IPS-18a (cell line): Measurements from ENCODE around the gene FAM110A.
"Not testable (repeated sequence)": the region's sequence is repeated elsewhere in the genome, so short reads cannot be mapped to it uniquely, and the experiment has no call there.

Experiments used
- H3K27ac ChIP-seq: one replicate; pipeline ENCODE4 v1.5.1; 2013; ENCODE audit warnings: low read length
- H3K27me3 ChIP-seq: one replicate; pipeline ENCODE4 v1.6.1; 2013; ENCODE audit warnings: mild to moderate bottlenecking, low read length; ENCODE audit not compliant: control insufficient read depth, insufficient read depth
- H3K36me3 ChIP-seq: one replicate; pipeline ENCODE4 v1.6.1; 2013; ENCODE audit warnings: low read depth, low read length; ENCODE audit not compliant: control insufficient read depth
- H3K4me1 ChIP-seq: one replicate; pipeline ENCODE4 v1.6.1; 2013; ENCODE audit warnings: low read depth, low read length; ENCODE audit not compliant: control insufficient read depth
- H3K4me3 ChIP-seq: one replicate; pipeline ENCODE4 v1.5.1; 2013; ENCODE audit warnings: low read length
- H3K9ac ChIP-seq: one replicate; pipeline ENCODE4 v1.6.1; 2013; ENCODE audit warnings: mild to moderate bottlenecking, low read length, moderate library complexity
- H3K9me3 ChIP-seq: one replicate; pipeline ENCODE4 v1.6.1; 2013; ENCODE audit warnings: low read depth, low read length; ENCODE audit not compliant: control insufficient read depth

Gene FAM110A

GRCh38 chr20:824916-825315 lies 8.6 kb upstream of the FAM110A start:
- no peak overlapping the region for H3K27ac ChIP-seq
- H3K9ac ChIP-seq, result no peak overlapping the region
- peaks cover 5% of the 10 kb centered on the region for H3K4me1 ChIP-seq
- H3K36me3 ChIP-seq, result no peaks in the 10 kb centered on the region
- no peaks in the 10 kb centered on the region for H3K9me3 ChIP-seq
- H3K27me3 ChIP-seq, result no peaks in the 10 kb centered on the region
- H3K4me3 ChIP-seq, result no peak overlapping the region

GRCh38 chr20:825710-826421 lies 7.6 kb upstream of the FAM110A start:
- Histone ChIP-seq H3K4me1 (peaks cover 5% of the 10 kb centered on the region), H3K27me3 (no peaks in the 10 kb centered on the region), H3K36me3 (no peaks in the 10 kb centered on the region), H3K4me3 (no peak overlapping the region), H3K9ac (no peak overlapping the region), H3K27ac (no peak overlapping the region), H3K9me3 (no peaks in the 10 kb centered on the region)

DNA sequence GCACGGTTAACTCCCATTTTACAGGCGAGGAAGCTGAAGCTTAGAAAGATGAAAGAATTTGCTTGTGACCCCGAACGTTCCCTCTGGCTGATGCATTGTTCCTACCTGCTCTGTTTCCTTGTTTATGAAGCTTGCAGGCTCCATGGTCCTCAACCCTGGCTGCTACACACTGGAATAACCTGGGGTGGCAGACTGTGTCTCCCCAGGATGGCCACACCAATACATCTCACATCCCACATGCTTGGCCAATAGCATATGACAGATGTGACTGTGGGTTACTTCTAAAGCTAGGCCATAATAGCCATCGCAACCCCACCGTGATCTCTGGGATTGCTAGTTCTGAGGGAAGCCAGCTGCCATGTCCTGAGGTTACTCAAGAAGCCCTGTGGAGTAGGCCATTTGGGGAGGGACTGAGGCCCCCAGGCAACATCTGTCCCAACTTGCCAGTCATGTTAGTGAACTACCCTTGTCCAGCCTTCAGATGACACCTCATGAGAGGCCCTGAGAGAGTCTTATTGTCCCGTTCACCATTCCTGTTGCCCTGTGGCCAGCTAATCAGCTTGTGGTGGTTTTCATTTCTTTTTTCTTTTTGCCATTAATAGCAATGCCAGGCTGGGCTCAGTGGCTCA lies 6.7 kb upstream of the FAM110A start:
- H3K27ac ChIP-seq, result no peak overlapping the region
- no peaks in the 10 kb centered on the region for H3K27me3 ChIP-seq
- H3K9me3 ChIP-seq, result no peaks in the 10 kb centered on the region
- no peak overlapping the region for H3K9ac ChIP-seq
- no peaks in the 10 kb centered on the region for H3K36me3 ChIP-seq
- H3K4me1 ChIP-seq, result peaks cover 5% of the 10 kb centered on the region
- H3K4me3 ChIP-seq, result no peak overlapping the region

GRCh38 chr20:827981-828380 lies 5.5 kb upstream of the FAM110A start:
- not testable (repeated sequence) for H3K9me3 ChIP-seq, H3K9ac ChIP-seq, H3K27me3 ChIP-seq, H3K36me3 ChIP-seq, H3K27ac ChIP-seq, H3K4me1 ChIP-seq, H3K4me3 ChIP-seq

GRCh38 chr20:828987-829386 lies 4.5 kb upstream of the FAM110A start:
- Histone ChIP-seq H3K27ac (no peak overlapping the region), H3K27me3 (peaks cover 1% of the 10 kb centered on the region), H3K4me1 (peaks cover 3% of the 10 kb centered on the region), H3K4me3 (no peak overlapping the region), H3K9me3 (no peaks in the 10 kb centered on the region), H3K36me3 (no peaks in the 10 kb centered on the region), H3K9ac (no peak overlapping the region)

DNA sequence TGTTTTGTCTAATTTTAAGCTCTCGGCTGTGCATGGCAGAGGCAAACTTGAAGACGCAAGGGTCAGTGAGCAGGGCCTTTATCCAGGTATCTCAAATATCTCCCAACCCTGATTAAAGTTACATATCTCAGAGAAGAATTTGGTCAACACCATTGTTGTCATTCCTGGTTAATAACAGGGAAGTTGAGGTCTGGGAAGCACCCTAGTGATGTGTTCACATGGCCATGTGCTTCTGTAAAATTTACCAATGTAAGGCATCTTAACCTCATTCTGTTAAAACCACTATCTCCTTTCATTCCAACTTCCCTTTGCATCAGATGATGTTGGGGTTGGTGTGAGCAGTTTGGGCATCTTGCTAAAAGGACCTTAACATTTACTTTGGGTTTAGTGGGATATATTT lies 4.0 kb upstream of the FAM110A start:
- no peaks in the 10 kb centered on the region for H3K36me3 ChIP-seq
- no peak overlapping the region for H3K4me3 ChIP-seq
- H3K27me3 ChIP-seq, result peaks cover 7% of the 10 kb centered on the region
- H3K4me1 ChIP-seq, result peaks cover 5% of the 10 kb centered on the region
- no peak overlapping the region for H3K9ac ChIP-seq
- no peak overlapping the region for H3K27ac ChIP-seq
- H3K9me3 ChIP-seq, result no peaks in the 10 kb centered on the region

- Histone ChIP-seq H3K36me3 (no peaks in the 10 kb centered on the region), H3K4me3 (no peak overlapping the region), H3K4me1 (peaks cover 8% of the 10 kb centered on the region), H3K9me3 (no peaks in the 10 kb centered on the region), H3K27ac (no peak overlapping the region), H3K9ac (no peak overlapping the region), H3K27me3 (peaks cover 12% of the 10 kb centered on the region)
Observed at GRCh38 chr20:830011-830521, 3.4 kb upstream of the FAM110A start.

DNA sequence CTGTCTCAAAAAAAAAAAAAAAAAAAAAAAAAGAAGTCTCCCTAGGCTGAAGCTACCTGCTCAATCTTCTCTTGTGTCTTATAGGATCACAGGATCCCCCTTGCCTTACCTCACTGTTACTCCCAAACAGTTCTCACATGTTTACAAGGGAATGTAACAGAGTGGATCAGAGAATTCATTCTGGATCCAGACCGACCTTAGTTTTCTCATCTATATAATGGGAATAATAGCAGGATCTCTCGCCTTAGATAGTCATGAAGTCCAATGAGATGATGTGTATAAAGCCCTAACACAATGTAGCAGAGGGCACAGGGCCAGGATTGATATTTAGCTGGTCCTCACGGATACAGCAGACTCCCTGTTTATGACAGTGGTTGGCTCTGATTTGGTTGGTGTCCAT lies 2.3 kb upstream of the FAM110A start:
- H3K27me3 ChIP-seq, result peaks cover 17% of the 10 kb centered on the region
- H3K4me1 ChIP-seq, result peaks cover 8% of the 10 kb centered on the region
- H3K36me3 ChIP-seq, result no peaks in the 10 kb centered on the region
- no peaks in the 10 kb centered on the region for H3K9me3 ChIP-seq
- H3K27ac ChIP-seq, result no peak overlapping the region
- no peak overlapping the region for H3K9ac ChIP-seq
- H3K4me3 ChIP-seq, result no peak overlapping the region

- H3K27me3 ChIP-seq, result peaks cover 17% of the 10 kb centered on the region
- no peak overlapping the region for H3K27ac ChIP-seq
- H3K9me3 ChIP-seq, result no peaks in the 10 kb centered on the region
- no peak overlapping the region for H3K4me3 ChIP-seq
- H3K36me3 ChIP-seq, result no peaks in the 10 kb centered on the region
- H3K4me1 ChIP-seq, result peaks cover 8% of the 10 kb centered on the region
- H3K9ac ChIP-seq, result no peak overlapping the region
Observed at GRCh38 chr20:831956-832355, 1.6 kb upstream of the FAM110A start.

- peak overlapping the region; percentile 21 for H3K4me3 ChIP-seq
- H3K36me3 ChIP-seq, result no peaks in the 10 kb centered on the region
- peaks cover 17% of the 10 kb centered on the region for H3K27me3 ChIP-seq
- no peak overlapping the region for H3K9ac ChIP-seq
- H3K9me3 ChIP-seq, result no peaks in the 10 kb centered on the region
- H3K27ac ChIP-seq, result no peak overlapping the region
- H3K4me1 ChIP-seq, result peaks cover 8% of the 10 kb centered on the region
Observed at GRCh38 chr20:833121-833449, 430 bp upstream of the FAM110A start.

GRCh38 chr20:834151-834746 lies 734 bp downstream of the FAM110A start:
- no peak overlapping the region for H3K9ac ChIP-seq
- peak overlapping the region; percentile 70 for H3K4me3 ChIP-seq
- peaks cover 8% of the 10 kb centered on the region for H3K4me1 ChIP-seq
- H3K27ac ChIP-seq, result no peak overlapping the region
- no peaks in the 10 kb centered on the region for H3K9me3 ChIP-seq
- H3K27me3 ChIP-seq, result peaks cover 21% of the 10 kb centered on the region
- no peaks in the 10 kb centered on the region for H3K36me3 ChIP-seq

DNA sequence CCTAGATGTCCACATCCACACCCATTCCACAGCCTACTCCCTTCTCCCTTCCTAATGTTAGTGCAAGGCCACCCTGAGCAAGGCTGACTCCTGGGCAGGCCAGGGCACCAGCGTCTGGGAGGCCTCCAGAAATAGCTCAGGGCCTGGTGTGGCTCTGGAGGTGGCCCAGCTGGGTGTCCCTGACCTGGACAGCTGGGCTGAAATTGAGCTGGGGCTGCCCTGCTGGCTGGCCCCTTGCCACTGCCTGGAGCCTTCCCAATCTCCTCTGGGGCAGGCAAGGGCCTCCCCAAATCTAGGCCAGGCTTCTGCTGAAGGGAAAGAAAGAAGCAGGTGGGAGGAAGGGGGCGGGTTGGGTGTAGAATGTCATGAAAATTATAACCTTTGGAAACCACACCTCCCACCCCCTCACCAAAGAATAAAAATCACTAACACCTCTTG lies 2.1 kb downstream of the FAM110A start:
- Histone ChIP-seq H3K27me3 (peaks cover 30% of the 10 kb centered on the region), H3K4me1 (peaks cover 8% of the 10 kb centered on the region), H3K27ac (no peak overlapping the region), H3K36me3 (no peaks in the 10 kb centered on the region), H3K4me3 (no peak overlapping the region), H3K9me3 (no peaks in the 10 kb centered on the region), H3K9ac (no peak overlapping the region)
